Left ventricle myocardium superior (tissue), 1 donor: Measurements from ENCODE around the gene SRGAP3. TPM values are rescaled to one million over a fixed set of nuclear protein-coding genes. Genes with fewer than 3 reads are reported as not detected.

Experiments
- ATAC-seq: fragments of 200-7000 bp; cut with Tn5 transposase; one replicate; pipeline ENCODE4 v1.9.1; 2020; ENCODE audit warnings: mild to moderate bottlenecking, moderate library complexity
- DNase-seq: peaks from one replicate; pipeline ENCODE4 v3.0.0-alpha.2; 2020
- intact Hi-C: fragments of 100-400 bp; cut with micrococcal nuclease; formaldehyde crosslinking; loops from one replicate; pipeline ENCODE4 v1.11.0; 2022
- total RNA-seq: library from RNA; stranded (reverse); fragmentation: NEBNext Ultra II Directional; extraction: Animal tissue kit (Norgen Biotek cat#: 25700); gene quantifications from one replicate; pipeline ENCODE4 v1.2.1, GENCODE V29; 2021
- donor health status: DM: no; HTN: yes; CAD: no; lungs with severe emphysema.

SRGAP3 gene
- total RNA-seq, 1 donor from 2014 or later, result 6.4 TPM

DNA sequence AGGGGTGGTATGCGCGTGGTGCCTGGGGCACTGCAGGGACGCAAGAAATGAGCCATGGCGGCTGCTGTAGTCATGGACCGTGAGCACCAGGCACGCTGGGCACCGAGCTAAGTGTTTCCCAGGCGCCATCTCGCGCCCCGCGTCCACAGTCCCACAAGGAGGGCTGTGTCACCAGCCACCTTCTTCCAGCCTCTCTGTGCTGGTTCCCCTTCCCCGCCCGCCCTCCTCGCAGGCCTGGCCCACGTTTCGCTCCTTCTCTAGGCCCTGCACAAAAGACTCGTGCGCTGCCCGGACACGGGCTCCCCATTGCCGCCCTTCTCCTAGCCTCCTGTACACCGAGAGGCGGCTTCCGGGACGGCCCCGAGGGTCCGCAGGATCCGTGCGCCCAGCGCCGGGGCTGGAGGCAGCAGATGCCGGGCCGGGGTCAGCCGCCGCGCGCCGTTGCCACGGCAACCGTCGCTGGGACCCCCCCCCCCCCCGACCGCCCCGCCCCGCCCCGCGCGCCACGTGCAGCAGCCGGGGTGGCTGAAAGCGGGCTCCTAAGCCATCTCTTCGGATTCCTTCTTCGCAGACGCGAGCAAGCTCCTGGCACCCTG lies 113.4 kb downstream of the SRGAP3 start:
- ATAC-seq, result peak; percentile 82
- DNase-seq, result peak; percentile 46
- intact Hi-C loops, result no loop called here

DNA sequence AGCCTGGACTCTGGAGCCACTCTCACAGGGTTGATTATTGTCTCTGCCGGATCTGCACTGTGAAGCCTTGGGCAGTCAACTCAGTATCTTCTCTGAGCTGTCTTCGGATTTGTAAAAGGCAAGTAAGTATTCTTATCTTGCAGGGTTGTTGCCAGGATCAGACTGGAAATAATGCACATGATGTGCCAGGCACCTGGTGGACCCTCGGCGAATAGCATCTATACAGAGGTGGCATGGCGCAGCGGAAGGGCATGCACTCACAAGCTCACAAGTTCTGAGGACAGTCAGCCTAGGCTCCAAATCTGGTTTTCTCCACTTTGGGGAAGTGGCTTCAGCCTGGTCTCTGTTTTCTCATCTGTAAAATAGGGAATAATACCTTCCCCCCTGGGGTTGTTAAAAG lies 113.9 kb downstream of the SRGAP3 start:
- DNase-seq (no peak), ATAC-seq (peak; percentile 30)
- intact Hi-C loops, result no loop called here

DNA sequence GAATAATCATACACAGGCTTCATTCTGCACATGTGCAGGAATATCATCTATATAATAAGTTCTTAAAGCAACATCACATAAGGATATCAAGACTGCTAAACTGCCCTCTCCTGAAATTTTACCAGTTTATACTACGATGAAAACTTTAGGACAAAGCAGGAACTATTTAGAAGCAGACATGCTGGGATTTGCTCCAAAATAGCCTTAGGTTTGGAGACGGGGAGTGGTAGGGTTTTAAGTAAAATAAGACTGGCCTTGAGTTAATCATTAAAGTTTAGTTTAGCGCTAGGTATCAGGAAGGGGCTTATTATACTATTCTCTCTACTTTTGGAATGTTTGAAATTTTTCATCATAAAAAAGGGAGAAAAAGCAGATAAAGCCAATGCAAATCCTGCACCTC lies 115.8 kb downstream of the SRGAP3 start:
- DNase-seq, result no peak
- intact Hi-C loops, result no loop called here
- no peak for ATAC-seq

DNA sequence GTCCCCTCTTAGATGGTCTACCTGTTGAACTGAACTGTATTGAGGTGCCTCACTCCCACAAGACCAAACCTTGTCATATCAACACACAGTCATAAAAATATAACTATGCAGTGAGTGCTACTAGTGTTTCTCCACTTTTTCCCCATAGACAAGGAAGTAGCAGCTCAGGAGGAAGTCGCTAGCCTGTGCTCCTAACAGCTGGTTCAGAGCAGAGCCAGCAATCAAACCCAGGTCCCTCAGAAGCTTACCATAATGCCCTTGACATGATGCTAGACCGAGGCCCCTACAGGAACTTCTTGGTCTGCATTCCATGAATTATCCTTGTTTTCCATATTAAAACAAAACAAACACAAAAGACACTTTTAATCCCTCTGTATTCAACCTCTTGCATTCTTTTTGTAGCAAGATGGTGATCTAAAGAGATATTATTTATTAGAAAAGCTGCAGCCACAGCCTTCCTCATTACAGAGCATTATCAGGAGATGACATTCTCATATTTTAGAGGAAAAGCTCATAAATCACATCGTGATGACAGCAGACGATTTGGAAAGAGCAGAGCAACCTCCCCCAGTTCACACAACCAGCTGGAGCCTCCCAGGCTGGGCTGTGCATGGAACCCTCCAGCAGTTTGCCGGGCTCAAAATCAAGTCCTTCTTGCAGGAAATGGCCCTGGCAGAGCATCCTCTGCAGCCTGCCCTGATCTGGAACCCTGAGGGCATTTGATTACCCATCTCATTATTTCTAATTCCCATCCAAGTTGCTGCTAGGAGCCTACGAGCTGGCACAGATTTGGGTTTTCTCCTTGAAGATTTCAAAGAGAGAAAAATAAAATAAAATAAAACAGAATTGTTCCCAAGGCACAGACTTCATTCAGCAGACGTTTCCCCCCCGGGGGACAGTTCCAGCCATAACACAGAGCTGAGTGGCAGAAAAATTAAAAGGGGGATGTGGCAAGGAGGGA lies 118.8 kb downstream of the SRGAP3 start:
- ATAC-seq (peak; percentile 32), DNase-seq (no peak)
- intact Hi-C loops, result no loop called here

- ATAC-seq, result no peak
- no peak for DNase-seq
- intact Hi-C loops, result no loop called here
Measured at GRCh38 chr3:9129365-9129764, 120.1 kb downstream of the SRGAP3 start.

- DNase-seq (no peak), ATAC-seq (no peak)
- intact Hi-C loops, result no loop called here
Measured at GRCh38 chr3:9125278-9125951, 124.0 kb downstream of the SRGAP3 start.

GRCh38 chr3:9124730-9125129 lies 124.7 kb downstream of the SRGAP3 start:
- intact Hi-C loops, result no loop called here
- DNase-seq (no peak), ATAC-seq (no peak)

GRCh38 chr3:9123840-9124239 lies 125.6 kb downstream of the SRGAP3 start:
- DNase-seq (no peak), ATAC-seq (no peak)
- intact Hi-C loops, result no loop called here

- intact Hi-C loops, result no loop called here
- ATAC-seq (no peak), DNase-seq (no peak)
Measured at GRCh38 chr3:9122732-9123364, 126.6 kb downstream of the SRGAP3 start.

- intact Hi-C loops, result no loop called here
- ATAC-seq, result no peak
- no peak for DNase-seq
Measured at GRCh38 chr3:9121366-9122001, 128.0 kb downstream of the SRGAP3 start.

GRCh38 chr3:9119331-9119730 lies 130.1 kb downstream of the SRGAP3 start:
- ATAC-seq (no peak), DNase-seq (no peak)
- intact Hi-C loops, result no loop called here

GRCh38 chr3:9118222-9118621 lies 131.2 kb downstream of the SRGAP3 start:
- no peak for DNase-seq
- intact Hi-C loops, result no loop called here
- no peak for ATAC-seq

DNA sequence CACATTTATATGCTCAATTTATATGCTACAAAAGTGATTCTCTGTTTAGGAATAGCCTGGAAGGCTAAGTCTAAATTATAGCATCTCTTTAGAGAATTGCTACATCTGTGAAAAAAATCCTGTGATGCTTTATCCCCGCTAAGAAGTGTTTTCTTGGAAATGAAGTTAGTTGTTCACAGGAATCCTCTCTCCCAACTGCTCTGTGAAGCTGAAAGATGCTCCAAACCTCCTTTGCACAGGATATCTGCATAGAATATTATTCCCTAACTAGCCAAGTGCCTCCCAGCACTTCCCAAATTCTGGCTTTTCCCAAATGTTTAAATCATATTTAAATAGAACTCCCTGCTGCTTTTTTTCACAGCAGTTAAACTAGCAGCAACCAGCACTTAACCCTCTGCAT lies 132.2 kb downstream of the SRGAP3 start:
- intact Hi-C loops, result no loop called here
- DNase-seq (no peak), ATAC-seq (no peak)

GRCh38 chr3:9116336-9116735 lies 133.1 kb downstream of the SRGAP3 start:
- intact Hi-C loops, result no loop called here
- DNase-seq (no peak), ATAC-seq (no peak)

GRCh38 chr3:9115336-9115735 lies 134.1 kb downstream of the SRGAP3 start:
- ATAC-seq (no peak), DNase-seq (no peak)
- intact Hi-C loops, result no loop called here

GRCh38 chr3:9113040-9113439 lies 136.4 kb downstream of the SRGAP3 start:
- ATAC-seq (no peak), DNase-seq (no peak)
- intact Hi-C loops, result no loop called here

- DNase-seq, result peak; percentile 57
- peak; percentile 80 for ATAC-seq
- intact Hi-C loops, result no loop called here
Measured at GRCh38 chr3:9111866-9112265, 137.6 kb downstream of the SRGAP3 start.

- intact Hi-C loops, result no loop called here
- DNase-seq (no peak), ATAC-seq (no peak)
Measured at GRCh38 chr3:9111417-9111816, 138.0 kb downstream of the SRGAP3 start.

DNA sequence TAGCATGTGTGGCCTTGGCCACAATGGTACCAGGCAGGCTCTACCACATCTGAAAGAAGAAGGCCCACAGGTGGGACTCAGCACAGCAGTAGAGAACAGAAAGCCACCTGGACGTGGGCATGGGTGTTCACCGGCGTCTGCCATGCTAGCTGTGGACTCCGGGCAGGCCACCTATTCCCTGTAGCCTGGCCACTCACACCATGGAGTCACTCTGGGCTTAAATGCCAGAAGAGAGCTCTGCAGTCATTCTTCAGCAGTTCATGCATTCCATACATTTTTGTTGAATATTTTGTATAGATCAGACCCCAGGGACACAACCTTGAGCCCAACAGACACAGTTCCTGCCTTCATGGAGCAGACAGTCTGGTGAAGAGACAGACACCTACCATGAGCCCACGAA lies 138.6 kb downstream of the SRGAP3 start:
- intact Hi-C loops, result no loop called here
- no peak for ATAC-seq
- DNase-seq, result no peak
